CD4-positive, alpha-beta T cell treated with Interleukin-15 for 1 hour (primary cell): ENCODE measurements around the gene SYNM.

ENCODE experiments used
- DNase-seq: peaks from one replicate; pipeline ENCODE4 v3.0.0-alpha.2; 2020

SYNM gene

GRCh38 chr15:99145005-99145404, 40.1 kb downstream of the SYNM start:
- no peak for DNase-seq

- DNase-seq = no peak
These were observed 40.9 kb downstream of the SYNM start for GRCh38 chr15:99145778-99146177.

DNA sequence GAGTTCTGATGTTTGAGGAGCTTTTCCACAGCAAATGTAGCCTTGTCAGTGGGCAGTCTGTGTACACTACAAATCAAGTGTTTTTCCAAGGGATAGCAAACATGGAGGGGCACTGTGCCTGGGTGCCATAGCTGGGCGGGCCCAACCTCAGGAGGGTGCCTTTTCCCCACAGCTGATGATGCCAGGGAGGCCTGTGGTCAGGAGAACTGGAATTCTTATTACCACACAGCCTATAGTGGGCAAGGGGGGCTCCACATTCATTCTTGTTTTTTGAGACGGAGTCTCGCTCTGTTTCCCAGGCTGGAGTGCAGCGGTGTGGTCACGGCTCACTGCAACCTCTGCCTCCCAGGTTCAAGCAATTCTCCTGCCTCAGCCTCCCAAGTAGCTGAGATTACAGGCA, 41.8 kb downstream of the SYNM start:
- no peak for DNase-seq

DNA sequence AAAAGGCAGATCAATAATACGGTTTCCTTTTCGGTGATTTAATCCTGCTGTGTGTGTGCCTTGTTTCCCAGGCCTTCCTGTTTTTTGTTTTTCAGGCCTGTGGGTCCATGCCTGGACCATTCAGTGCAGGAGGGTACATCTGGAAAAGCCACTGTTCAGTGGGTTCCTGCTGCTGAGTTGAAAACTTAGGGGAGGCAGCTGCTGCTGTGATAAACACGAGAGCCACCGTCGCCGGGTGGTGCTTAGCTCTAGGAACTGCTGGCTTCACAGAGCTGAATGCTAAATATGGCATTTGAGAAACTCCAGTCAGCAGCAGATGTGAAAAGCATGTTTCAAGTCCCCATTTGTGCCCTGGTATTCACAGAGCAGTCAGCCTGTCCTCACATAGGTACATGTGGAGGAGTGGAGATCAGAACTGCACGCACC, 44.0 kb downstream of the SYNM start:
- DNase-seq = no peak

DNA sequence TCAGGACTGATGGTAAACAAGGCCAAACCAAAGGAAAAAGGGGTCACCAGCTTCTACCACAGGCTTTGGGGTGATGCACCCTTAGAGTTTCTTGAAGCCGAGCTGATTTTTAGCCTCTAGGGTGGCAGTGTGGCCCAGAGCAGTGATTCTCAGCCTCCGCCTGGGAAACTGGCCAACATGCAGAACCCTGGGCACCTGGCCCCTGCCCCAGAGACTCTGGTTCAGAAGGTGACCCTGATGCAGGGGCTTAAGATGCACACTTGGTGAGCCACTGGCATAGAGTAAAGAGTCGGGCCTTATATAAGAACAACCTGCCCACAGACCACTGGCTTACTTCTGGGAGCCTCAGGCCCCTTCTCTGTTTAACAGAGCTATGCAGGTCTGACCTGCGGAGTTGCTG, 44.5 kb downstream of the SYNM start:
- DNase-seq = no peak

- DNase-seq = no peak
These were observed 46.3 kb downstream of the SYNM start for GRCh38 chr15:99151156-99151555.

DNA sequence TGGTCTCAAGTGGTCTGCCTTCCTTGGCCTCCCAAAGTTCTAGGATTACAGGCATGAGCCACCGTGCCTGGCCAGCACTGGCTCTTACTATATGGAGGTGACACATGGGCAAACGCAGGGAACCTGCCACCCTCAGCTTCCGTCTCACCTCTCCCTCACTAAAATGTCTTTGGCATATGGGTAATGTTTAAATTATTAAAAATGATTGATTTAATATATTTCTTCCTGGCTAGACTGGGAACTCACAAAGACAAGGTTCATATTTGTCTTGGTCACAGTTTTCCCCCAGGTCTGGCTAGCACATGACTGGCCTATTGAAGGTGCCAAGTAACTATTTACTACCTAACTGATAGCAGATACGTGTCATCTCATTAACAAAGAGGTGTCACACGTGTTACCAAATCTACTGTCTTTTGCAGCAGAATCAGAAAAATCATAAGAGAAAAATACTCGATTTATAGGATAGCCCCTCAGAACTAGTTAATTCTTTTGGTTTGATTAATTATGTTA, 48.2 kb downstream of the SYNM start:
- no peak for DNase-seq

GRCh38 chr15:99154271-99154670, 49.4 kb downstream of the SYNM start:
- no peak for DNase-seq

GRCh38 chr15:99155961-99156443, 51.1 kb downstream of the SYNM start:
- no peak for DNase-seq

GRCh38 chr15:99157456-99157855, 52.6 kb downstream of the SYNM start:
- DNase-seq = no peak

GRCh38 chr15:99158626-99159412, 53.9 kb downstream of the SYNM start:
- DNase-seq = no peak

DNA sequence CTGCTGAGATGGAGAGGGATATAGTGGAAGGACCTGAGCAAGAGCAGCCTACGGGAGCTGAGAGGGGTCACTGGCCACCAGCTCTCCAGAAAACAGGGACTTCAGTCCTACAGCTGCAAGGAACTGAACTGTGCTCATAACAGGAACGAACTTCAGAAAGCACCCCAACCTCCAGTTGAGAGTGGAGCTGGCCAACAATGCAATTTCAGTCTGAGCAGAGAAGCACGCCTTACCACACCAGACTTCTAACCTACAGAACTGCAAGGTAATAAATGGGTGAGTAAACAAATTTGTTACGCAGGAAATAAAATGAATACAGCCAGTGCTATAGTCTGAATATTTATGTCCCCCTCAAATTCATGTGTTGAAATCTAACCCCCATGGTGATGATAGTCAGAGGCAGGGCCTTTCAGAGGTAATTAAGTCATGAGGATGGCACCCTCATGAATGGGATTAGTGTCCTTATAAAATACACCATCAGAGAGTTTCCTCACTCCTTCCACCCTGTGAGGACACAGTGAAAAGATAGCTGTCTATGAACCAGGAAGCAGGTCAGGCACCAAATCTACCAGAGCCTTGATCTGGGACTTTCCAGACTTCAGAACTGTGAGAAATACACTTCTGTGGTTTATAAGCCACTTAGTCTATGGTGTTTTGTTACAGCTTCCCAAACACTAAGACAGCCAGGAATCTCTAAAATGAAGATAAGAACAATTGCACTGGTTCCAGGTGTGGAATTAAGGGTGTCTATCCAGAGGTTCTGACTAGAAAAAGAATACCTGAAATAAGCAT, 58.6 kb downstream of the SYNM start:
- DNase-seq = no peak

DNA sequence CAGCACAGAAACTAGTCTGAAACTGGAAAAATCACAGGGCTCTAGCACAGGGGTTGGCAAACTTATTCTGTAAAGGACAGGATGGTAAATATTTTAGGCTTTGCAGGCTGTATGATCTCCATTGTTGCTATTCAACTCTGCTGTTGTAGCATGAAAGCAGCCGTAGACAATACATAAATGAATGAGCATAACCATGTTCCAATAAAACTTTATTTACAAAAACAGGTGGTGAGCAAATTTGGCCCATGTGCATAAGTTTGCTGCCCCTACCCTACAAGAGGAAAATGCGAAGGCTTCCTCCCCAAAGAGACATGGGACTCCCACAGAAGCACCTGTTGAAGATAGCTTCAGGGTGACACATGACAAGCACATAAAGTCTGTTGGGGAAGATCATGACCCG, 59.2 kb downstream of the SYNM start:
- no peak for DNase-seq

- no peak for DNase-seq
These were observed 60.3 kb downstream of the SYNM start for GRCh38 chr15:99165020-99165790.

- no peak for DNase-seq
These were observed 61.2 kb downstream of the SYNM start for GRCh38 chr15:99165956-99166689.

GRCh38 chr15:99167201-99167600, 62.3 kb downstream of the SYNM start:
- DNase-seq = no peak

DNA sequence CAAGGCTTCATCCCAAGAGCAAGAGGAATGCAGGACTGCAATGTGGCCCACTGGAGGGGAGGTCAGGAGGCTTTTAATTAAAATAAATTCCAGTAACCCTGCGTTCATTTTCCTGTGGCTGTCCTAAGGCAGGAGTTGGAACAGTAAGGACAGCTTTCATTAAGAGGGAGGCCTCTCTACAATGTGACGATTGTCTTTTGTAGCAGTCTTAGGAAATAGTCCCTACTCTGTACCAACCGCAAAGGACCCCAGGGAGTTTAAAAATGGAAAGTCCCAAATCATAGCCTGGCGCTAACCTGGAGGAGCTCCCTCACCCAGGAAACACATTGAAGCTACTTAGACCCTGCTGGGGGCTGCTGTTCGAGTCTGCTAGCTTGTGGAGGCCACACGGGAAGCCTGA, 62.8 kb downstream of the SYNM start:
- no peak for DNase-seq

DNA sequence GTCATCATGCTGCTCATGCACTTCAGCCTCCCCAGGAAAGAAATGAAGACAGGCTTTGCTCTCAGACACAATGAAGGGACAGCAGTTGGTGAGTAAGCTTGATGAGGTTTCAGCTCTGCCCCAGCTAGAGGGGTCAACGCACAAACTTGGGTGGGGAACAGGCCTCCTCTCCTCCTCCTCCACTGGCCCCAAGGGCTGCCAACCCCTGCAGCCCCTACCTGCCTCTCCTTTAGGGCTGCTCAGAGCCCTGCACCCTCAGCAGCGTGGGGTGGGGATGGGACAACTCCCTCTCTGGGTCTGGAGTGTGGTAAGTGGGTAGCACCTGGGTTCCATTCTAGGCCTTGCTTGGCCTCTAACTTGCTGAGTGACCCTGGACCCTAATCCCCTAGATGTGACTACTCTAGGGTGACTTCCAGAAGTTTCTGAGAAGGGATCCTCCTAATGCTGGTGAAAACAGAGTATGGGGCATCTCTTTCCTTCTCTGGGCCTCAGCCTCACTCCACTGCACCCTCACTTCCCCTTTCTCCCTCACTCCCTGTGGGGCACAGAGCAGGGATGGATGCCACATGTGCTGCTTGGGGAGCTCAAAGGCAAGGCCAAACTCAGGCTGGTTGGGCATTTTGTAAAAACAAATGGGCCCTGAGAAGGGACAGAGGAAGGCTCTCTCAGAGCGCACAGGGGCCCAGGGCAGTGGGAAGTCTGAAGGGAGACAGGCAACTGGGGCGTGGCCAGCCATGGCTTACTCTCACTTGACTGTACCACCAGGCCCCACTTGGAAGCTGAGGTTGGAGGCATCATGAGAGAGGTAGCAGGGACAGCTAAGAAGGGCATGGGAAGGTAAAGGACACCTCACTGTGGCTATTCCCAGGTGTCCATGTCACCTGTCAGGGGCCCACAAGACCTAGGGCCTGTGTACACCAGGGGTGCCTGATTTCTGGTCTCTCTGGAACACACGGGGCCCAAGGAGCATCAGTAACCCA, 64.0 kb downstream of the SYNM start:
- DNase-seq = no peak

DNA sequence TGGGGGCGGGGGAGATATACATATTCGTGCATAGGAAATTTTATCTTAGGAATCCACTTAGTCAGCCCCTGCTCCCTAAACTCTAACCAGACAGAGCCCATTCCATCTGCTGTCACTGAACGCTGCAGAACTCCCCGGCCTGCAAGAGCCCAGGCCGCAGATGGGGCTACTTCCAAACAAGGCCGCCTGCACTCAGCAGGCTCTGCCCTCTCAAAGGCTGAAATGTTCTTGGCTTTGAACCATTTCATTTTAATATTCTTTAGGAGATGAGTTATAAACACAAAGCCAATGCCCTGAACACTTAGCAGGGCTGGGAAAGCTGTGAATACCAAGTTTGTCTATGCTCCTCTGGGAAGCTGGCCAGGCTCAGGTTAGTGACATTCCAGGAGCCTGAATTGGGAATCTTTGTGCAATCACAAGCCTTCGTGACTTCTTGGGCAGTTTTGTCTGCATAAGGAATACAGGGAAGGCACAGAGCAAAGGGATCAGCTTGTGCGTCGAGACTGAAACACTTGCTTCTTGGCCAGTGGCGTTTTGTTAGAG, 65.0 kb downstream of the SYNM start:
- no peak for DNase-seq

DNA sequence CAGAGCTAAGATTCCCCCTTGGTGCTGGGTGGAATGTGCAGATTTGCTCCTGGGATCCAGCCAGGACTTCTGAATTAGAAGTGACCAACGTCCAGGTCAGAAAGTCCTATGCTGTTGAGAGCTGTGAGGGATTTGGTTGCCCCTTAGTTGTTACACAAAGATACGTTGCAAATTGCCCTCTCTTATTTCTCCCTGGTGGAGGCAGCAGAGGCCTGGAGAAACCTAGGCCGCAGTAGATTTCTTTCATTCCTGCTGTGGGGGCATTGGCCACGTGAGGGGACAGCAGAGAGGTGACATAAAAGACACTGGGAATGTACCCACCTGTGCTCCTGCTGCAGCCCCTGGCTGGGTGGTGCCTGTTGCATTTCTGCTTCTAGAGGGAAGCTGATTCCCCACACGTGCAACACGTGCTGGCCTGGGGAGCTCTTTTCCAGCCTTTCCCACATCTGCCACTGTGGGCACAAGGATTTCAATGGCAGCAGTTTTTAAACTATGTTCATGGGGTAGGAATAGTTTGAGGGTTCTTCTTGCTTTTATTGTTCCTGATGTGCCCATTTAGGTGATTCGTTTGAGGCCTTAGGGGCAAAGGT, 65.7 kb downstream of the SYNM start:
- no peak for DNase-seq

DNA sequence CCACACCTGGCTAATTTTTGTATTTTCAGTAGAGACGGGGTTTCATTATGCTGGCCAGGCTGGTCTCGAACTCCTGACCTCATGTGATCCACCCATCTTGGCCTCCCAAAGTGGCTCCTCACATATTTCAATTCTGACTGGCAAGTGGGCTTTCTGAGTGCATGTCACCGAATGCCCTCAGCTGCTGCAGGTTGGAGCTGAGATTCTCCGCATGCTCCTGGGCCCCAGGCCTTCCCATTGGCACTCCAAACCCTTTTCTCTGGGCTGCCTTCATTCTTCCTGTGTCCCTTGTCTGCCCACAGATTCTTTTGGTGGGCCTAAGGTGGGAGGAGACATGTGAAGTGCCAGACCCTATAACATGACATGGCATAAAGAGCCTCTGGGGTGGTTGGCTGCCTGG, 67.3 kb downstream of the SYNM start:
- DNase-seq = no peak
